GM12878 (cell line): ENCODE data around the gene TACC2. TPM values are rescaled to one million over a fixed set of nuclear protein-coding genes. Genes with fewer than 3 reads are reported as not detected.

Source experiments
- ATAC-seq: fragments of 200-7000 bp; cut with Tn5 transposase; 3 replicates; pipeline ENCODE4 v1.9.1; 2020; ENCODE audit warnings: mild to moderate bottlenecking, moderate library complexity
- BruUV-seq: library from RNA; stranded (reverse); fragments of 400-500 nt; replicated peaks from 2 replicates; lab custom pipeline; 2021; lab: Mats Ljungman, UMichigan
- CTCF ChIA-PET: fragments of 300-600 bp; sonication (Branson Sonifier 250); formaldehyde crosslinking; extraction: SDS; loops from one replicate; lab custom pipeline; 2021; ENCODE audit warnings: inconsistent platforms; lab: Yijun Ruan, JAX
- POLR2A ChIA-PET: fragments of 350-600 bp; formaldehyde crosslinking; extraction: SDS; loops from one replicate; lab custom pipeline; 2021; ENCODE audit warnings: inconsistent platforms; lab: Charles Lee
- RAD21 ChIA-PET: fragments of 300-600 bp; sonication (Branson Sonifier 250); formaldehyde crosslinking; loops from one replicate; lab custom pipeline; 2023; ENCODE audit warnings: antibody characterized with exemption; ENCODE audit not compliant: unreplicated experiment; lab: Charles Lee
- SMC1A ChIA-PET: fragments of 300-600 bp; sonication (Branson Sonifier 250); formaldehyde crosslinking; loops from one replicate; lab custom pipeline; 2023; ENCODE audit not compliant: unreplicated experiment, uncharacterized antibody; lab: Charles Lee
- DNase-seq: peaks from one replicate; pipeline ENCODE4 v3.0.0-alpha.2; 2011; ENCODE audit warnings: low read depth, low spot score
- FAIRE-seq: peaks from 3 replicates; lab custom pipeline; 2011; peaks lifted over from hg19 to GRCh38; lab: Jason Lieb, UNC
- H2AFZ ChIP-seq: 2 replicates; pipeline ENCODE4 v1.6.0; 2011; ENCODE audit warnings: low read depth, low read length, control low read depth; ENCODE audit not compliant: control insufficient read depth
- H3K27ac ChIP-seq: 2 replicates; pipeline ENCODE4 v1.5.1; 2011; ENCODE audit warnings: control low read depth; ENCODE audit not compliant: control insufficient read depth, insufficient read depth
- H3K27me3 ChIP-seq, 2 experiments: replicated peaks in 1 of 2; 2 replicates each; pipeline versions ENCODE4 v1.6.0 to v1.6.1; 2011; ENCODE audit warnings: low read length in 1 of 2; ENCODE audit not compliant: control insufficient read depth in 2 of 2, insufficient read depth in 2 of 2
- H3K36me3 ChIP-seq, 2 experiments: 2 replicates each; pipeline ENCODE4 v1.5.1; 2011; ENCODE audit warnings: low read length in 1 of 2; ENCODE audit not compliant: control insufficient read depth in 2 of 2, insufficient read depth in 2 of 2
- H3K4me1 ChIP-seq: 2 replicates; pipeline ENCODE4 v1.6.1; 2011; ENCODE audit warnings: mild to moderate bottlenecking, low read length, moderate library complexity, mixed read lengths; ENCODE audit not compliant: control insufficient read depth, insufficient read depth
- H3K4me2 ChIP-seq: 2 replicates; pipeline ENCODE4 v1.6.0; 2011; ENCODE audit warnings: control low read depth; ENCODE audit not compliant: control insufficient read depth, insufficient read depth
- H3K4me3 ChIP-seq: fragments of 200-600 bp; sonication (generic); 2 replicates; pipeline ENCODE4 v1.5.1; 2016
- H3K79me2 ChIP-seq: 2 replicates; pipeline ENCODE4 v1.6.0; 2011; ENCODE audit warnings: low read length; ENCODE audit not compliant: control insufficient read depth, insufficient read depth
- H3K9ac ChIP-seq: 2 replicates; pipeline ENCODE4 v1.8.0; 2011; ENCODE audit warnings: low read length, control low read depth, mixed read lengths; ENCODE audit not compliant: control insufficient read depth, insufficient read depth
- H3K9me3 ChIP-seq: replicated peaks from 3 replicates; pipeline ENCODE4 v1.5.1; 2011; ENCODE audit warnings: mild to moderate bottlenecking, low read length; ENCODE audit not compliant: control insufficient read depth, insufficient read depth
- H4K20me1 ChIP-seq: 2 replicates; pipeline ENCODE4 v1.6.0; 2011; ENCODE audit not compliant: control insufficient read depth, insufficient read depth
- BRCA1 ChIP-seq: IDR thresholded peaks from 2 replicates; pipeline ENCODE4 v1.6.1; 2011; ENCODE audit warnings: low read depth, low read length, improper control_type of control experiment
- CBFB ChIP-seq: IDR thresholded peaks from 2 replicates; pipeline ENCODE4 v1.6.1; 2016; ENCODE audit warnings: antibody characterized with exemption, low read depth
- CBX5 ChIP-seq: sonication (generic); IDR thresholded peaks from 2 replicates; pipeline ENCODE4 v1.6.1; 2016; ENCODE audit warnings: low read depth, moderate library complexity, mild to moderate bottlenecking, inconsistent platforms
- CHD4 ChIP-seq: fragments of 200-600 bp; sonication (generic); IDR thresholded peaks from 2 replicates; pipeline ENCODE4 v1.6.1; 2016; ENCODE audit warnings: mild to moderate bottlenecking
- HCFC1 ChIP-seq: fragments of 150-350 bp; IDR thresholded peaks from 2 replicates; pipeline ENCODE4 v1.6.1; 2014; ENCODE audit warnings: low read length
- KAT2A ChIP-seq: conservative IDR thresholded peaks from 2 replicates; pipeline ENCODE4 v1.6.1; 2011; ENCODE audit warnings: low read depth, low read length; ENCODE audit not compliant: control insufficient read depth
- TCF7 ChIP-seq: IDR thresholded peaks from 2 replicates; pipeline ENCODE4 v1.6.1; 2014; ENCODE audit warnings: antibody characterized with exemption, borderline replicate concordance
- WGBS: methylation state at CpG from one replicate; pipeline ENCODE4 v1.1.6; 2016; ENCODE audit warnings: low lambda C conversion rate; ENCODE audit not compliant: insufficient replicate concordance, insufficient coverage; ENCODE audit errors: missing lambda C conversion rate; 5-methylcytosine and 5-hydroxymethylcytosine counted together
- in situ Hi-C: fragments of 300-500 bp; cut with MboI; formaldehyde crosslinking; loops from 9 replicates; pipeline ENCODE4 v1.14.3; 2018; ENCODE audit warnings: mixed read lengths
- intact Hi-C: fragments of 100-400 bp; cut with micrococcal nuclease; formaldehyde crosslinking; loops from one replicate; pipeline ENCODE4 v1.14.2; 2022; ENCODE audit not compliant: unreplicated experiment
- polyA plus RNA-seq, 11 experiments: library from polyadenylated mRNA; depleted of rRNA in 4 of 11; unstranded in 6 of 11; stranded (reverse) in 5 of 11; fragments of >200 nt; fragmentation: Nextera tagmentation in 4 of 11; fragmentation: Illumina TruSeq in 1 of 11; extraction: Ambion mirVana in 4 of 11; extraction: Trizol in 1 of 11; gene quantifications; 1 replicate in 1 of 11; 2 replicates in 10 of 11; pipeline versions ENCODE4 v1.2.1 to v1.2.3, GENCODE V29; 2011 to 2016; ENCODE audit warnings: inconsistent platforms in 2 of 11, missing spikeins in 2 of 11, low read depth in 1 of 11
- total RNA-seq, 4 experiments: library from RNA; depleted of rRNA in 3 of 4; stranded (reverse); fragments of >200 nt in 3 of 4; fragmentation: Illumina TruSeq in 1 of 4; extraction: Trizol in 1 of 4; gene quantifications; 2 replicates each; pipeline versions ENCODE4 v1.2.1 to v1.2.3, GENCODE V29; 2013 to 2021

The TACC2 gene
- total and polyA plus RNA-seq, 10 of the 15 experiments (the other 5 are each of a cell fraction or from before 2014, with no cell fraction given): 0.07 to 0.64 (median 0.13) TPM; not detected in 5

GRCh38 chr10:122124808-122125207, 135.8 kb downstream of the TACC2 start:
- Histone ChIP-seq H3K79me2 (no peaks in the 10 kb centered on the region), H3K4me3 (no peak overlapping the region), H3K27ac (no peak overlapping the region), H3K27me3 (no peaks in the 10 kb centered on the region), H4K20me1 (no peaks in the 10 kb centered on the region), H3K4me2 (no peak overlapping the region), H3K9ac (no peak overlapping the region), H3K9me3 (no peaks in the 10 kb centered on the region), H2AFZ (no peak overlapping the region), H3K36me3 (no peaks in the 10 kb centered on the region), H3K4me1 (no peaks in the 10 kb centered on the region)
- POLR2A ChIA-PET: no interaction called here
- no peak for DNase-seq
- TF ChIP-seq CBFB: no peak
- no peak for TF ChIP-seq CHD4
- no peak for ATAC-seq
- 29% methylated on average over 7 of the region's 7 CpGs for WGBS
- intact Hi-C loops (no loop called here), in situ Hi-C loops (no loop called here)
- BruUV-seq: no TSS peak
- SMC1A ChIA-PET: no interaction called here
- FAIRE-seq: no peak
- CTCF ChIA-PET: no interaction called here
- RAD21 ChIA-PET: no interaction called here

DNA sequence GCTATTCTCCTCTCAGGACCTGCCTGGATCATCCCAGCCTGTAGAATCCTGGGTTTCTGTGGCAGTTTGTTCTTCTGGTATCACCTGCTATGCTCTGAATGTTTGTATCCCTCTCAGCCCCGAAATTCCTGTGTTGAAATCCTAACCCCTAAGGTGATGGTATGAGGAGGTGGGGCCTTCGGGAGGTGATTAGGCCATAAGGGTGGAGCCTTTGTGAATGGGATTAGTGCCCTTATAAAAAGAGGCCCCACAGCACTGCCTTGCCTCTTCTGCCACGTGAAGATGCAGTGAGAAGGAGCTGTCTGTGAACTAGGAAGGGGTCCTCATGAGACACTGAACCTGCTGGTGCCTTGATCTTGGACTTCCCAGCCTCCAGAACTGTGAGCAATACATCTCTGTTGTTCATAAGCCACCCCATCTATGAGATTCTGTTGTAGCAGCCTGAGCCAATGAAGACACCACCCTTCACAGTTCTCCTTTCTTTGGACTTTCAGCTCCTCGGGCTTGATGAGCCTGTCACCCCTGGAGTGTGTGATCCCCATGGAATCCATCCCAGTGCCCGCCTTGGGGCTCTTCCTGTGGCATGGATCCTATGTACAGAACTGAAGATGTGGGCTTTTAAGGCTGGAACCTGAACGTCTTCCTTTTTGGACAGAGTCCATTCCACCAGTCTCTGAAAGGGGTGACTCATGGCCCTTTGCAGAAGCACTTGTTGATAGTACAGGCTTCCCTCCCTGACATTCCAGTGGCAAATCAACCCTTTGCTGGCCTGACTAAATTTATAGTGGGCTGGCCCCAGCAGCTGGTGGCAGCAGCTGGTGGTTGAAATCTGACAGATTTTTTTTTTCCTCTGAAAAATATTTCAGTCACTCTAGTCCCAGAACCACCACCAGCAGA, 138.0 kb downstream of the TACC2 start:
- Histone ChIP-seq H4K20me1 (no peaks in the 10 kb centered on the region), H3K36me3 (no peaks in the 10 kb centered on the region), H3K79me2 (no peaks in the 10 kb centered on the region), H3K4me3 (no peak overlapping the region), H3K27ac (no peak overlapping the region), H3K9me3 (no peaks in the 10 kb centered on the region), H3K27me3 (no peaks in the 10 kb centered on the region), H2AFZ (no peak overlapping the region), H3K9ac (no peak overlapping the region), H3K4me2 (no peak overlapping the region), H3K4me1 (no peaks in the 10 kb centered on the region)
- RAD21 ChIA-PET: no interaction called here
- TF ChIP-seq HCFC1 (no peak), KAT2A (no peak), CBX5 (no peak), BRCA1 (no peak), TCF7 (no peak)
- CTCF ChIA-PET: no interaction called here
- WGBS: 2% methylated on average over 6 of the region's 6 CpGs
- FAIRE-seq: no peak
- BruUV-seq: no TSS peak
- no peak for DNase-seq
- POLR2A ChIA-PET: interaction anchor here (0.6 kb wide), 1 partner anchor 22 kb away, joined by 3 read pairs; no protein-coding TSS in a partner anchor
- in situ Hi-C loops: no loop called here
- intact Hi-C loops: no loop called here
- SMC1A ChIA-PET: no interaction called here
- no peak for ATAC-seq
